Sigmoid colon (tissue), 3 donors: Measurements from ENCODE around the gene ZNF410.

Source experiments
- CTCF ChIP-seq, 4 experiments: fragments of 450-650 bp in 3 of 4; fragments of 200-600 bp in 1 of 4; IDR thresholded peaks; one replicate each; pipeline ENCODE4 v1.5.1; 2016 to 2019; ENCODE audit warnings: antibody characterized with exemption in 4 of 4, mild to moderate bottlenecking in 3 of 4, moderate library complexity in 2 of 4
- POLR2A ChIP-seq, 2 donors: fragments of 450-650 bp; IDR thresholded peaks; one replicate each; pipeline ENCODE4 v1.6.1; 2016; ENCODE audit warnings: antibody characterized with exemption in 2 of 2, mild to moderate bottlenecking in 2 of 2, moderate library complexity in 2 of 2

DNA sequence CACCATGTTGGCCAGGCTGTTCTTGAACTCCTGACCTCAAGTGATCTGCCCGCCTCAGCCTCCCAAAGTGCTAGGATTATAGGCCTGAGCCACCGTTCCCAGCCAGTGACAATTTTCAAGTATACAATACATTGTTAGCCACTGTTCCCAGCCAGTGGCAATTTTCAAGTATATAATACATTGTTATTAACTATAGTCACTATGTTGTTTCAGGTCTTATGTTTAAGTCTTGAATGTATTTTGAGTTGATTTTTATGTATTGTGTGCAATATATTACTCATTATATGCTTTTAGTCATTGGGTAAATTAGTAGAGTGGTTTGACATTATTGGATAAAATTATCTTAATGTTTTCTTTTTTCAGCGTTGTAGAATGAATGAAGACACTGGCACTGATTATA is 13.0 kb upstream of the ZNF410 start:
- no peak for TF ChIP-seq CTCF (IDR thresholded peaks at IDR 0.05)
- no peak for TF ChIP-seq POLR2A (IDR thresholded peaks at IDR 0.05)
